Amniotic stem cell (primary cell): ENCODE results near the gene NINJ1.

Source experiments
- DNase-seq: peaks from one replicate; lab custom pipeline; 2025; lab: John Stamatoyannopoulos, UW

NINJ1 gene

DNA sequence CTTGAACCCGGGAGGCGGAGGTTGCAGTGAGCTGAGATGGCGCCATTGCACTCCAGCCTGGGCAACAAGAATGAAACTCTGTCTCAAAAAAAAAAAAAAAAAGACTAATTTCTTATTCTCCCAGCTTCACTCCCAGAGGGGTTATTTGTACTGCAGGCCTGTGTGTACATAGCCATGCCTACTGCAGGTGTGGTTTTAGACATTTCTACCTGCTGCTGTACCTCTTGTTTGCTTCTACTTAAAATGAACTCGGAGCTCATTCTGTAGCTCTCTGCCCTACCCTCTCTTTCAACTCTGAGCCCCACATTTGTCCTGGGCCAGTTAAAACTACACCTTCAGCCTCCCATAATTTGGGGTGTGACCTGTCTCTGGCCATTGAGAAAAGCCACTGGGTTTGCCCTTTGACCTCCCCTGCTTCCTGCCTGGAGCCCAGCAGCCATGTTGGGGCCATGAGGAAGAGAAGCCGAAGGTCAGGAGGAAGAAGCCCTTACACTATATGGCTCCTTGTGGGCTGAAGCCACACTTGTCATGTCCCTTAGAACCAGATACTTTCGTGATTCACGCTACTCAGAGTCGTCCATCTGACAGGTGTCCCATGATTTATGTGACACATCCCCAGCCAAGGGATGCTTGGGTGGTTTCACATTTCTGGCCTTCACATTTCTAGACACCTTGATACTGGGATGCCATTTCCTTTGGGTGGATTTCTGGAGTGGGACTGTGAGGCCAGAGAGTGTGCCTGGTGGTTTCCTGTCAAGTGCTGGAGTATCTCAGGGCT is 47.4 kb downstream of the NINJ1 start:
- DNase-seq, result no peak

DNA sequence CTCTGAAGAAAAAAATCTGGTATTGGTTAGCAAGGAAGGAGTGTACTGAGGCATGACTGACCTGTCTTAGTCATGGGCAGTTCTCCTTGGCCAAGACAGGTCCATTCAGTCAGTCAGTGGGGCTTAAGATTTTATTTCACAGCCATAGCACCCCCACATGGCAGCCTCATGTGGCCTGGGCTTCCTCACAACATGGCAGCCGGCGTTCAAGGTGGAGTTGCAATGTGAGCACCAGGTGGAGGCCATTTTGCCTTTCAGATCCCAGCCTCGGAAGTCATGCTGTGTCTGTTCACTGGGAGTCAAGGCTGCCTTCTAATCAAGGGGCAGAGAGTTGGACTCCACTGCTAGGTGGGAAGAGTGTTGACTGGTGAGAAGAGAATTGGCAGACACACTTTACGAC is 48.4 kb downstream of the NINJ1 start:
- no peak for DNase-seq

DNA sequence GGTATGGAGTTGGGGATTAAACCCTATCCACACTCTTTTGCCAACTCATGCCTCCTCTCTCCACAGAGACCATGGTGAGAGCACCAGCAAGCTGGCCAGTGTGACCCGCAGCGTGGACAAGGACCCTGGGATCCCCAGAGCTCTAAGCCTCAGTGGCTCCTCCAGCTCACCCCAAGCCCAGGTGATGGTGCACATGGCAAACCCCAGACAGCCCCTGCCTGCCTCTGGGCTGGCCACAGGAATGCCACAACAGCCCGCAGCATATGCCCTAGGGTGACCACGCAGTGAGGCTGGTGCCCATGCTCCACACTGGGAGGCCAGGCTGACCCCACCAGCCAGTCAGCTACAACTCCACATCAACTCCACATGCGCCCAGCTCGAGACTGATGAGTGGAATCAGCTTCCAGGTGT is 49.6 kb downstream of the NINJ1 start:
- no peak for DNase-seq

DNA sequence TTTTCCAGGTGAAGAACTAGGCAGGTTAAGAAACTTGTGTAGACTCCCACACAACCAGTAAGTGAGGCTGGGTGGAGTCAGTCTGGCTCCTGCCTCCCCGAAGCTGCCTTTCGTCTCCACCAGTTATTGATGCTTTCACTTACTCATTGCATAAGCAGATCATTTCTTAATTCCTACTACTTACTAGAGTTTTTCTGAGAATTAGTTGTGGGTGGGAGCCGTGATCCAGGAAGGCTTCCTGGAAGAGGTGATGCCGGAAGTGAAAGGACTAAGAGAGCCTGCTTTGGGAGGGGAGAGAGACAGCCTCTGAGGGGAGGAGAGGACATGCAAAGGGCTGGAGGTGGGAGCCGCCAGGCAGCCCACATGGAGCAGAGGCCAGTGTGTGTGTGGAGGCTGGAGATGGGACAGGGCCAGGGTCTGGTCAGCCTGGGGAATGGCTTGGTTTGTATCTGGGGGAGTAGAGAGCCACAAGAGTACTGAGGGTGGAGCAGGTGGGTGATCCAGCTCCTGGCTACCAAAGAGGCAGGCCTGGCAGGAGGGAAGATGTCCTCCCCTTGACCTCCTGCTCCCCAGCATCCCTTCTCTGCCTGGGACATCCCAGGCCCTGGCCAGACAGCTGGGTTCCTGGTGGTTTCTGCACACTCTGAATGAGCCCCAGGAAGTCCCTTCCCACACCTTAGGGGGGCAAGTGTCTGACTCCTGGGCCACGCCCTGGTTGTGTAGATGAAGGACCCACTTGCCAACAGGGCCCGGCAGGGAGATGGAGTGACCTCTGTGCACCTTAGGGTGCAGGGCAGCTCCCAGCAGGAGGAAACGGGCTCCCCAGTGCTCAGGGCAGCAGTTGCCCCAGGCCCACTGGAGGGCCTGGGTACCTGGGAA is 50.2 kb downstream of the NINJ1 start:
- DNase-seq, result no peak

DNA sequence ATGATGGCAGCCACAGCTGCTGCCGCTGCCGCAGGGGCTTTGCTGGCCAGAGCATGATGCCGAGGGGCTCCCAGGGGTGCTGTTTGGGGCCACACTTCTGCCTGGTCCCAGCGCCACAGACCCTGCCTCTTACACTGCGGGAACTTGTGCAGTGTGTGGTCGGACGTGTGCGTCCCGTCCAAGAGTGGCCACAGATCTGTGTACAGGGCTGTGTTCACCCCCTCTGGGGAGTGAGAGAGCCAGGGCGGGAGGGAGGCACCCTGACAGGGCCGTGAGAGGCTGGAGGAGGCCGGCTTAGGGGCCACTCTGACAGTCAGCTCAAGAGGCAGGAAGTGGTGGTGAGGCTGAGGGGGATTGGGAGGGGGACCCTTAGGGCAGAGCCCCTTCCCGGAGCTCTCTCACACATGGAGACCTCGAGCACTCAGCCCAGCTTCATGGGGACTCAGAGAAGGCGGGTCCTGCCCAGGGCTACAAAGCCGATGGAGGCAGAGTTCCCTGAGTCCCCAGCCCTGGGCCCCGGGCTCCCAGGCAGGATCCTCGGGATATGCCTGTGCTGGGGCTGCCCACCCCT is 51.1 kb downstream of the NINJ1 start:
- no peak for DNase-seq

DNA sequence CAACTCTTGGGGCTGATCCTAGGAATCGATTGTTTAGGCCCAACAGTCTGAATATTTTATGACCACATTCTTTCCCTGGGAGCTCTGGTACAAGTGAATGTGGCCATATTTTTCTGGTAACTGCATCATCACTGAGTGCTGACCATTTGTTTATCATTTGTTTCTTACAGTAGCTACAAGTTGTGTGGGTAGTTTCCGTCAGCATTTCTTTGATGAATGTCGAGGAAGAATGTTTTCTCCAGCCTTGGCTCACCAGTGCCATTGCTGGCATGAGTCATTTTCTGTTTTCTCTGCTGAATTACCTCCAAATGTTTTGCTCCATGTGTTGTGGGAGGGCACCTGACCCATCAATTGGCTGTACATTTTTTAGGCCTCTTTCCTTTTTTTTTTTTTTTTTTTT is 52.1 kb downstream of the NINJ1 start:
- no peak for DNase-seq

DNA sequence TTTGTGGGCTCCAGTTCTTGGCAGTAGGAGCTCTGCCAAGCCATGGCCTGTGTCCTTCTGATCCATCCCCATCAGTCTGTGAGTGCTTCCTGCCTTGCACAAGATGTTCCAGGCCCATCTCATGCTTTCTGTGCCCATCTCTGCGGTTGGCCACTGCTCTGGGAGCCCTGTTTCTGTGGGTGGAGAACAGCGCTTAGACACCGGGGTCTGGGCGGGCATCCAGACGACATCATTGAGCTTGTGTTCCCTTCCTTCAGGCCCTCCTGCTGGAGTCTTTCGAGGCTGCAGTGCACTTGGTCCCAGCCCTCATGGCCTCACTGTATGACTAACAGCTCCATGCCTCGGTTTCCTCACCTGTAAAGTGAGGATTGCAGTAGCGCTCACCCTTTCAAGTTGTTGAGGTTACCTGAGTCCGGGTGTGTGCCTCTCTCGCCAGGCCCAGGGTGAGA is 52.9 kb downstream of the NINJ1 start:
- DNase-seq, result no peak

DNA sequence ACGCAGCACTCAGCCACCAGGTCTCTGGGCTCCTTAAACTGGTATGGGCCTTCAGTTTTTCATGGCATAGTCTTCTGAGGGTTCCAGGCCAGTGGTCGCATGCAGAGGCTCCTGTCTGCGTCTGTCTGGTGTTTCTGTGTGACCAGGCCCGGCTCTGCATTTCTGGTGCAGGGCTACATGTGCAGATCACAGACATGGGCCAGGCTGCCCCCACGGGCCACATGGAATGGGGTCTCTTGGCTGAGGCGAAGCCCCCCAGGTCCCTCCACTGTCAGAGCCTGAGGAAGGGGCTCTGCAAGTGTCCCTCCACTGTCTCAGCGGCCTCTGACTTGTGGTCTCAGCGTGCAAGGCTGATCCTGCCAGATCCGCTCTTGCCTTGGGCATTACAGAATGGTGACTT is 53.6 kb downstream of the NINJ1 start:
- no peak for DNase-seq

DNA sequence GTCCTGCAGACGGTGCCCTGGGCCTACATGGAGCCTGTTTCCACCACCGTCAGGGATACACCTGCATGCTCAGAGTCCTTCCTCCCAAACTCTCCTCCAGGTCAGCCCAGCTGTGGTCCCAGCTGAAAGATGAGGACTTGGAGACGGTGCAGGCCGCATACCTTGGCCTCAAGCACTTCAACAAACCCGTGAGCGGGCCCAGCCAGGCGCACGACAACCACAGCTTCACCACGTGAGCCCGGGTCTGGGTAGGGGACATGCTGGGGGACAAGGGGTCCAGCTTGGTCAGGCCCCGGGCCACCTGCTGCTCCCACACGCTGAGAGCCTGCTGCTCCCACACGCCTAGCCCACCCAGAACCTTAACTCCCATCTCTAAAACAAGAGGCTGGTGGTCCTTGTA is 54.7 kb downstream of the NINJ1 start:
- no peak for DNase-seq

DNA sequence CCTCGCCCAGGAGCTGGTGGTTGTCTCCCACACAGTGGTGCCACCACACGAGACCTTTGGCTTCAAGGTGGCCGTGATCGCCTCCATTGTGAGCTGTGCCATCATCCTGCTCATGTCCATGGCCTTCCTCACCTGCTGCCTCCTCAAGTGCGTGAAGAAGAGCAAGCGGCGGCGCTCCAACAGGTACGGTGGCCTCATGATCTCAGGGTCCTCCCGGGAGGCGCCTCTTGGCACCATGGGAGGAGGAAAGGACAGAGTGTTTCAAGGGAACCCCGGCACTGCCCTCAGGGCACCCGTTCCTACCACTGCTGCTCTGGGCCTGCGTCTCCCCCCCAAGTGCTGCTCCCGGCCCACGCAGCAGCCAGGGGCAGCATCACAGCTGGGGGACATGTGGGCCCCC is 56.2 kb downstream of the NINJ1 start:
- DNase-seq, result no peak

DNA sequence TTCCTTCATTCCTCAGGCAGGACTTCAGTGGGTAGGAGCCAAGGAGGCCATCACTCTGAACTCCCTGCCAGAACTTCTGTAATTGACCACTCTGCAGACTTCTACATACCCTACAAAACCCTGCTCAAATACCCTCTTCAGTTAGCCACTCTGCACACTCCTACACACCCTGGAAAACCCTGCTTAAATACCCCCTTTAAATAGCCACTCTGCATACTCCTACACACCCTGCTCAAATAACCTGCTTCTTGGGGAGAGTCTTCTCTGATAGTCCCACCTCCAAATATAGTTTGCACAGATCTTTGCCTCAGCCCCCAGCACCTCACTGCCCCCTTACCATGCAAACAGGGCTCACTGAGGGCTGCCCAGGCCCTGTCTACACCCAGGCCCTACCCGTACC is 56.7 kb downstream of the NINJ1 start:
- no peak for DNase-seq

DNA sequence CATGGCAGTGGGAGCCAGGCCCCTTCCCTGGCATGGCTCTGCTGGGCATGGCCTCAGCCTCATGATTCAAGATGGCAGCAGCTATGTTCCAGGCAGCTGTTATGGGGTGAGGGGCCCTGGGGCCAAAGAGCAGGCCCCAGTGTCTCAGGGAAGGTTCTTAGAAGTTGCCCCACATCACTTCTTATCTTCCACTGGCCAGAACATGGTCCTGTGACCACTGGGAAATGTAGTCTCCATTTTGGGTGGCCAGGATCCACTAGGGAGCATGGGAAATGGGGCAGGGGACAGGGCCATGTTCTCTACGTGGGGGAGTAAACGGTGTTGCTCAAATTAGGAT is 57.3 kb downstream of the NINJ1 start:
- no peak for DNase-seq

DNA sequence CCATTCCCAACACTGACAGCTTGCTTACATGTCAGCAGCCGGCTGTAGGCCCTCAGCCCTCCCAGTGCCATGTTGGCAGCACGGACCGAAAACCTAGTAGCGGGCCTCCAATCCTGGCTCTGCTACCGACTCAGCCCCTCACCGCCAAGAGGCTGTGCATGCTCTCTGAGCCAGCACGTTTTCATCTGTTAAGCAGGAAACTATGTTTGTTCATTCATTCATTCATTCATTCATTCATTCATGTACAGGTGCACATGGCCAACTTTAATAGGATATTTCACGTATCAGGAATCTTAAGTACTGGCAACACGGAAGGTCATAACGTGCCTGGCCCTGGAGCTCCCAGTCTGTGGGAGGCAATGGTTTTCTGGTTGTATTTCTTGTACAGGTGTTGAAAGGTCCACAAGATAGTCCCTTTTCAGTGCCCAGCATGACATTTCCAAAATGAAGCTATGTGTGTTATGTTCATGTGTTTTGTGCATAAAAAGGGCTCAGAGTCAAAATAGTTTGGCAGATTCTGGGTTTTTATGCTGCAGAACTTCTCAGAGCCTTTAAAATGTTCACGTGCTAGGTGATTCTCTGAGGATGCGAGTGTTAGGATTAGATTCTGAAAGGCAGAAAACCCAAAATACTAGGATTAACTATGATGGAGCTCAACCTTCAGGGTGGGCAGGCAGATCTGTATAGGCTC is 57.8 kb downstream of the NINJ1 start:
- no peak for DNase-seq

DNA sequence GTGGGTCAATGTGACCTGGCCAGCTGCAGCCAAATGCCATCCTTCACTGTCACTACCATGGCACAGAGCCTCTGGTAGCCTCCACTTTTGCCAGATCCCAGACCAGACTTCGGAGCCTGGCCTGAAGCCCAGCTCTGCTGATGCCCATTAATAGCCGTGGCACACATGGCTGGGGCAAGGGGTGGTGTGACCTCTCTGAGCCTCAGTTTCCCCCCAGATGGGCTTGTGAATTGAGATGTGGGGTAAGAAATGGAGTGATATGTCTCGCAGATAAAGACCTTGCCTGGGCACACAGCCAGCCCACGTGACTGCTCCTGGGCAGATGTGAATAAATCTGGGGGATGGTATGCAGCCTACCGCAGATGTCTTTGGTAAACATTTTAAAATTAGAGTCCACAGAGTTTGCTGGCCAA is 61.7 kb downstream of the NINJ1 start:
- DNase-seq, result no peak
